Muscle of leg (tissue), 11 donors: ENCODE measurements around the gene ATP13A3. TPM values are rescaled to one million over a fixed set of nuclear protein-coding genes. Genes with fewer than 3 reads are reported as not detected.
"Not testable (repeated sequence)": the region's sequence is repeated elsewhere in the genome, so short reads cannot be mapped to it uniquely, and the experiment has no call there.

Experiments
- DNase-seq: peaks from one replicate; pipeline ENCODE4 v3.0.0; 2013
- H3K27ac ChIP-seq: one replicate; pipeline ENCODE4 v1.5.1; 2013; ENCODE audit warnings: mild to moderate bottlenecking, low read length, control low read depth
- H3K27me3 ChIP-seq: one replicate; pipeline ENCODE4 v1.6.1; 2013; ENCODE audit warnings: low read length; ENCODE audit not compliant: control insufficient read depth, insufficient read depth
- H3K36me3 ChIP-seq: one replicate; pipeline ENCODE4 v1.6.1; 2013; ENCODE audit warnings: low read length; ENCODE audit not compliant: control insufficient read depth, insufficient read depth
- H3K4me1 ChIP-seq: one replicate; pipeline ENCODE4 v1.6.1; 2013; ENCODE audit warnings: low read length; ENCODE audit not compliant: control insufficient read depth, insufficient read depth
- H3K4me3 ChIP-seq: one replicate; pipeline ENCODE4 v1.5.1; 2013; ENCODE audit warnings: low read length, control low read depth
- H3K9me3 ChIP-seq: replicated peaks from 2 replicates; pipeline ENCODE4 v1.6.1; 2013; ENCODE audit warnings: low read depth, low read length; ENCODE audit not compliant: control insufficient read depth
- WGBS: methylation state at CpG from one replicate; pipeline ENCODE4 v1.1.5; 2013; ENCODE audit warnings: missing lambda C conversion rate; ENCODE audit not compliant: insufficient coverage; 5-methylcytosine and 5-hydroxymethylcytosine counted together
- polyA plus RNA-seq, 8 donors: library from polyadenylated mRNA; unstranded; fragments of 120-200 nt; gene quantifications; one replicate each; pipeline versions ENCODE4 v1.2.1 to v1.2.3, GENCODE V29; 2013; ENCODE audit warnings: inconsistent platforms in 1 of 8, low replicate concordance in 1 of 8; ENCODE audit not compliant: insufficient read length in 8 of 8, insufficient read depth in 1 of 8
- total RNA-seq: library from RNA; stranded (reverse); fragments of 120-200 nt; gene quantifications from one replicate; pipeline ENCODE4 v1.2.4, GENCODE V29; 2013

The ATP13A3 gene
- total and polyA plus RNA-seq, 9 donors = 16.0 to 35.2 (median 22.0) TPM

- not testable (repeated sequence) for H3K4me3 ChIP-seq, DNase-seq, H3K9me3 ChIP-seq, H3K36me3 ChIP-seq, H3K27ac ChIP-seq, H3K27me3 ChIP-seq, H3K4me1 ChIP-seq
- 70% methylated on average over 3 of the region's 5 CpGs for WGBS
These were observed 33.4 kb upstream of the ATP13A3 start for GRCh38 chr3:194520201-194520600.

- Histone ChIP-seq H3K9me3 (no peaks in the 10 kb centered on the region), H3K27me3 (peaks cover 2% of the 10 kb centered on the region), H3K27ac (no peak overlapping the region), H3K4me1 (no peaks in the 10 kb centered on the region), H3K4me3 (no peak overlapping the region), H3K36me3 (no peaks in the 10 kb centered on the region)
- no CpG with 5 or more reads among the region's 2 CpGs for WGBS
- no peak for DNase-seq
These were observed 31.9 kb upstream of the ATP13A3 start for GRCh38 chr3:194518652-194519051.

- Histone ChIP-seq H3K9me3 (no peaks in the 10 kb centered on the region), H3K4me1 (no peaks in the 10 kb centered on the region), H3K4me3 (no peak overlapping the region), H3K27me3 (peaks cover 2% of the 10 kb centered on the region), H3K27ac (no peak overlapping the region), H3K36me3 (no peaks in the 10 kb centered on the region)
- WGBS = 56% methylated on average over 5 of the region's 6 CpGs
- DNase-seq = no peak
These were observed 30.5 kb upstream of the ATP13A3 start for GRCh38 chr3:194517333-194517732.

- Histone ChIP-seq H3K4me1 (no peaks in the 10 kb centered on the region), H3K27me3 (peaks cover 2% of the 10 kb centered on the region), H3K4me3 (no peak overlapping the region), H3K9me3 (no peaks in the 10 kb centered on the region), H3K36me3 (no peaks in the 10 kb centered on the region), H3K27ac (no peak overlapping the region)
- DNase-seq = no peak
- no CpG with 5 or more reads among the region's 4 CpGs for WGBS
These were observed 27.8 kb upstream of the ATP13A3 start for GRCh38 chr3:194514626-194515025.

- Histone ChIP-seq H3K27me3 (peaks cover 2% of the 10 kb centered on the region), H3K4me1 (no peaks in the 10 kb centered on the region), H3K4me3 (no peak overlapping the region), H3K27ac (no peak overlapping the region), H3K36me3 (no peaks in the 10 kb centered on the region), H3K9me3 (no peaks in the 10 kb centered on the region)
- no peak for DNase-seq
- WGBS = 83% methylated on average over 4 of the region's 5 CpGs
These were observed 26.2 kb upstream of the ATP13A3 start for GRCh38 chr3:194512895-194513601.

GRCh38 chr3:194508491-194509453, 22.0 kb upstream of the ATP13A3 start:
- peak; percentile 12 for DNase-seq
- 26% methylated on average over 4 of the region's 14 CpGs for WGBS
- H3K27ac ChIP-seq = no peak overlapping the region

GRCh38 chr3:194507571-194507970, 20.8 kb upstream of the ATP13A3 start:
- whole genome bisulfite sequencing = 80% methylated on average over 10 of the region's 12 CpGs

More at GRCh38 chr3:194508491-194509453, 22.0 kb upstream of the ATP13A3 start:
- no peak overlapping the region for H3K4me3 ChIP-seq
- H3K36me3 ChIP-seq = no peaks in the 10 kb centered on the region
- H3K9me3 ChIP-seq = no peaks in the 10 kb centered on the region
- H3K4me1 ChIP-seq = no peaks in the 10 kb centered on the region
- no peaks in the 10 kb centered on the region for H3K27me3 ChIP-seq

GRCh38 chr3:194505791-194506415, 19.1 kb upstream of the ATP13A3 start:
- Histone ChIP-seq H3K4me3 (no peak overlapping the region), H3K9me3 (peaks cover 2% of the 10 kb centered on the region), H3K36me3 (no peaks in the 10 kb centered on the region), H3K4me1 (no peaks in the 10 kb centered on the region), H3K27ac (no peak overlapping the region), H3K27me3 (no peaks in the 10 kb centered on the region)
- DNase-seq = no peak
- WGBS = 80% methylated on average over 1 of the region's 5 CpGs

More at GRCh38 chr3:194507571-194507970, 20.8 kb upstream of the ATP13A3 start:
- no peaks in the 10 kb centered on the region for H3K9me3 ChIP-seq
- no peak overlapping the region for H3K27ac ChIP-seq
- no peaks in the 10 kb centered on the region for H3K4me1 ChIP-seq
- H3K27me3 ChIP-seq = no peaks in the 10 kb centered on the region
- H3K4me3 ChIP-seq = no peak overlapping the region
- no peaks in the 10 kb centered on the region for H3K36me3 ChIP-seq
- no peak for DNase-seq

GRCh38 chr3:194504861-194505260, 18.1 kb upstream of the ATP13A3 start:
- WGBS = 75% methylated on average over 2 of the region's 7 CpGs
- Histone ChIP-seq H3K4me3 (no peak overlapping the region), H3K9me3 (peaks cover 2% of the 10 kb centered on the region), H3K27ac (no peak overlapping the region), H3K4me1 (no peaks in the 10 kb centered on the region), H3K27me3 (no peaks in the 10 kb centered on the region), H3K36me3 (no peaks in the 10 kb centered on the region)
- DNase-seq = no peak

- 67% methylated on average over 2 of the region's 2 CpGs for WGBS
- Histone ChIP-seq H3K27me3 (no peaks in the 10 kb centered on the region), H3K4me3 (no peak overlapping the region), H3K36me3 (no peaks in the 10 kb centered on the region), H3K4me1 (no peaks in the 10 kb centered on the region), H3K27ac (no peak overlapping the region), H3K9me3 (peaks cover 2% of the 10 kb centered on the region)
- DNase-seq = no peak
These were observed 17.3 kb upstream of the ATP13A3 start for GRCh38 chr3:194504146-194504545.
